CD4-positive, CD25-positive, alpha-beta regulatory T cell (primary cell): ENCODE data around the gene ARHGAP40. TPM values are rescaled to one million over a fixed set of nuclear protein-coding genes. Genes with fewer than 3 reads are reported as not detected.
A peak's percentile ranks its signal among the peaks of the same experiment; 100 is the strongest.

Source experiments
- ATAC-seq, 2 donors: fragments of 150-1000 bp; cut with Tn5 transposase; one replicate each; pipeline ENCODE4 v1.10.0; 2021; ENCODE audit warnings: low read depth in 2 of 2, moderate number of reproducible peaks in 2 of 2, moderate library complexity in 1 of 2
- DNase-seq, 3 donors: peaks; one replicate each; pipeline versions ENCODE4 v3.0.0 to v3.0.0-alpha.2; 2012 to 2022; ENCODE audit warnings: mixed read lengths in 1 of 3
- H3K27ac ChIP-seq: one replicate; pipeline ENCODE4 v1.7.0; 2013; ENCODE audit warnings: mild to moderate bottlenecking, low read length; ENCODE audit not compliant: insufficient read depth, poor library complexity, severe bottlenecking
- H3K27me3 ChIP-seq: one replicate; pipeline ENCODE4 v1.7.0; 2013; ENCODE audit warnings: low read length; ENCODE audit not compliant: control insufficient read depth, insufficient read depth
- H3K36me3 ChIP-seq: one replicate; pipeline ENCODE4 v1.7.0; 2013; ENCODE audit warnings: mild to moderate bottlenecking, low read length, moderate library complexity; ENCODE audit not compliant: control insufficient read depth, insufficient read depth
- H3K4me1 ChIP-seq: 2 replicates; pipeline ENCODE4 v1.7.0; 2013; ENCODE audit warnings: mild to moderate bottlenecking, low read length; ENCODE audit not compliant: insufficient read depth, control insufficient read depth, poor library complexity, severe bottlenecking
- H3K4me3 ChIP-seq: one replicate; pipeline ENCODE4 v1.7.0; 2013; ENCODE audit warnings: low read depth, mild to moderate bottlenecking, low read length, moderate library complexity
- H3K9me3 ChIP-seq, 2 experiments: 1 replicate in 1 of 2; 2 replicates in 1 of 2; pipeline ENCODE4 v1.7.0; 2013; ENCODE audit warnings: low read length in 2 of 2, mild to moderate bottlenecking in 1 of 2, moderate library complexity in 1 of 2; ENCODE audit not compliant: control insufficient read depth in 2 of 2
- H3K27ac Mint-ChIP-seq, 3 donors: one replicate each; pipeline ENCODE4 v1.8.0; 2020 to 2022; ENCODE audit warnings: mild to moderate bottlenecking in 3 of 3, mixed read lengths in 3 of 3, moderate library complexity in 2 of 3
- H3K27me3 Mint-ChIP-seq: one replicate; pipeline ENCODE4 v1.8.0; 2022; ENCODE audit warnings: mild to moderate bottlenecking, mixed read lengths
- H3K36me3 Mint-ChIP-seq: one replicate; pipeline ENCODE4 v1.8.0; 2020; ENCODE audit warnings: mixed read lengths
- H3K4me1 Mint-ChIP-seq, 4 donors: one replicate each; pipeline ENCODE4 v1.8.0; 2020 to 2022; ENCODE audit warnings: mixed read lengths in 4 of 4, mild to moderate bottlenecking in 1 of 4
- H3K4me3 Mint-ChIP-seq, 4 donors: one replicate each; pipeline ENCODE4 v1.8.0; 2020 to 2022; ENCODE audit warnings: mild to moderate bottlenecking in 4 of 4, mixed read lengths in 4 of 4, moderate library complexity in 3 of 4
- H3K9me3 Mint-ChIP-seq, 7 donors: one replicate each; pipeline ENCODE4 v1.8.0; 2020 to 2022; ENCODE audit warnings: mixed read lengths in 7 of 7, mild to moderate bottlenecking in 3 of 7, moderate library complexity in 2 of 7
- polyA plus RNA-seq, 4 donors: library from polyadenylated mRNA; unstranded; fragments of 300-500 nt; fragmentation: Illumina TruSeq; gene quantifications; one replicate each; pipeline ENCODE4 v1.2.3, GENCODE V29; 2021
- total RNA-seq: library from RNA; stranded (reverse); gene quantifications from one replicate; pipeline ENCODE4 v1.2.3, GENCODE V29; 2022

ARHGAP40 gene
- not detected for total RNA-seq
- not detected for polyA plus RNA-seq

DNA sequence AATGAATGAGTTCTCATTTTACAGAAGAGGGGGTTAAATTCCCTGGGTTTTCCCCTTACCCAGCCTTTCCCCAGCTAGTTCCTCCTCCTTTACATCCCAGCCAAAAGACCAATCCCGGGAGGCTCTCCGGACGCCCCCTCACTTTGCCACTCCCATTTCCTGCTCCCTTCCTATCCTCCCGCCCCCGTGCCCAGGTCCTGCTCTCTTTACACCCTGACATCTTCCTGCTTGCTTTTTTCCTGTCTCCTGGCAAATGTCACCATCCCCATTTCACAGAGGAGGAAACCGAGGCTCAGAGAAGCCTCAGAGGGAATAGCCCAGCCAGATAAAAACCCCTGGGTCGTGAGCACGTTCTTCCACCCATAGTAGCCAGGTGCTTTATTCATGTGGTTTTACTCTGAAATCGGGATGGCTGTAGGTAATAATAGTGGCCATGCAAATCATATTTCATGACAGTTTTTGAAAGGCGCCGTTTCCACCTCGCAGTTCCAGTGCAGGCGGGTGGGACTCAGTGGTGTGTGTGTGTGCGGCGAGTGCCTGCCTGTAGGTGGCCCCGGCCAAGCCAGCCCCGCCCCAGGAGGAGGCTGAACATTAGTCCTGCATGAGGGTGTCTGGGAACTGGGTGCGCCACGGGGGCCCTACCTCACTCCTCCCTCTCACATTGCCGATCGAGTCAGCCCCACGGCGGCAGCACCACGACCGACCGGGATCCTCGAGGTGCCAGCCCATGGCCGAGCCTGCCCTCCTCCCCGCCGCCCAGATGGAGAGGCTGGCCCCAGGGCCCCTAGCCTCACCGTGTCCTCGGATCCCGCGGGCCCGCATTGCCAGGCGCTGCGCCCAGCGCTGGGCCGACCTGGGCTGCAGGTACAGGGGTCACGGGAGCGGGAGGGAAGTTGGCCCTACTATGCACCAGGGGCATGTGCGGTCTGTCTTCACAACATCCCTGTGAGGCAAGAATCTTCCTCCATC lies at the start of gene ARHGAP40:
ARHGAP40 (plus strand) TSS at position 594 of the 969 bp plus-strand sequence.
- ATAC-seq = peak; percentile 37 to 42
- H3K27ac Mint-ChIP-seq = no peak within 1 kb of the TSS
- no peak for DNase-seq

DNA sequence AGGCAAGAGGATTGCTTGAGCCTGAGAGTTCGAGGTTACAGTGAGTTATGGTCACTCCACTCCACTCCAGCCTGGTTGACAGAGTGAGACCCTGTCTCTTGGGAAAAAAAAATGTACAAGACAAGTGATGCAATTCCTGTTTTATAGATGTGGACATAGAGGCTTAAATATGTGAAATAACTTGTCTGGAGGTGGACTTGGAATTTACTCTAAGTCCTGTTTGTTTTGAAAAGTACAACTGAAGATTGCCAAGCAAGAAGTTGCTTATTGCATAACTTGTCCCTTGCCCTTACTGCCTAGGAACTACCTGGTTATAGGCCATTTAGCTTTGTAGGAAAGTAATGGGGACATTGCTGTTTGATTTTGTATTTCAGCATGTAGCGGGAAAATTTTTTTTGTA lies 46.6 kb upstream of the ARHGAP40 start:
- ATAC-seq (no peak), DNase-seq (no peak)
- H3K4me1 Mint-ChIP-seq = peaks cover 0 to 4% (median 1%) of the 10 kb centered on the region in 4 donors
- no peaks in the 10 kb centered on the region for H3K27me3 Mint-ChIP-seq
- peaks cover 0 to 2% (median 0%) of the 10 kb centered on the region in 7 donors for H3K9me3 Mint-ChIP-seq
- Histone ChIP-seq H3K36me3 (peaks cover 93% of the 10 kb centered on the region), H3K4me3 (no peak overlapping the region), H3K9me3 (no peaks in the 10 kb centered on the region), H3K4me1 (no peaks in the 10 kb centered on the region), H3K27me3 (no peaks in the 10 kb centered on the region), H3K27ac (no peak overlapping the region)
- H3K36me3 Mint-ChIP-seq = peaks cover 44% of the 10 kb centered on the region
- H3K4me3 Mint-ChIP-seq = no peak overlapping the region
- H3K27ac Mint-ChIP-seq = no peak overlapping the region

More for the DNA sequence above, at the start of gene ARHGAP40:
- Mint-ChIP-seq H3K4me1 (peaks cover 0 to 5% (median under 1%) of the 10 kb centered on the region in 4 donors), H3K9me3 (peaks cover 0 to 5% (median 0%) of the 10 kb centered on the region in 7 donors), H3K36me3 (no peaks in the 10 kb centered on the region), H3K27me3 (peaks cover 73% of the 10 kb centered on the region), H3K4me3 (no peak within 1 kb of the TSS)
- no peak within 1 kb of the TSS for H3K27ac ChIP-seq
- H3K4me1 ChIP-seq = no peaks in the 10 kb centered on the region
- no peaks in the 10 kb centered on the region for H3K9me3 ChIP-seq
- H3K4me3 ChIP-seq = no peak within 1 kb of the TSS
- no peaks in the 10 kb centered on the region for H3K36me3 ChIP-seq
- peaks cover 28% of the 10 kb centered on the region for H3K27me3 ChIP-seq

DNA sequence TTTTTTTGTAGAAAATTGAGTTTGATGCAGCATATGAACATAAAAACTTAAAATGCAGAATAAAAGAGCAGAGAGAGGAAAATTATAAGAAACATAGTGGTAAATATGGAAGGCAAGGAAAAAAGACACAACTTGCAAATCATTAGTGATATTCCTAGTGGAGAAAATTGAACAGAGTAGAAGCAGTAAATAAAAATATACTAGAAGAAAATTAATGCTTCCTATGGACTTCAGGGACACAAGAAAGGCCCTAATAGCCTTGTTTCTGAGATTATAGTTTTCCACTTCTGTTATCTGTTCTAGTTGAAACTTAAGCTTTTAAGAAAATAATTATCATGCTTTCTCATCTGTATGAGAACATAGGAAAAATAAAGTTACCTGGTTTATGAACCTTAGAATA lies 46.2 kb upstream of the ARHGAP40 start:
- Mint-ChIP-seq H3K4me3 (no peak overlapping the region), H3K36me3 (peaks cover 47% of the 10 kb centered on the region), H3K9me3 (peaks cover 0 to 2% (median 0%) of the 10 kb centered on the region in 7 donors), H3K27ac (no peak overlapping the region), H3K4me1 (peaks cover 0 to 2% (median under 1%) of the 10 kb centered on the region in 4 donors), H3K27me3 (no peaks in the 10 kb centered on the region)
- Histone ChIP-seq H3K9me3 (no peaks in the 10 kb centered on the region), H3K4me1 (no peaks in the 10 kb centered on the region), H3K4me3 (no peak overlapping the region), H3K27me3 (no peaks in the 10 kb centered on the region), H3K36me3 (peaks cover 93% of the 10 kb centered on the region), H3K27ac (no peak overlapping the region)
- no peak for DNase-seq
- no peak for ATAC-seq

DNA sequence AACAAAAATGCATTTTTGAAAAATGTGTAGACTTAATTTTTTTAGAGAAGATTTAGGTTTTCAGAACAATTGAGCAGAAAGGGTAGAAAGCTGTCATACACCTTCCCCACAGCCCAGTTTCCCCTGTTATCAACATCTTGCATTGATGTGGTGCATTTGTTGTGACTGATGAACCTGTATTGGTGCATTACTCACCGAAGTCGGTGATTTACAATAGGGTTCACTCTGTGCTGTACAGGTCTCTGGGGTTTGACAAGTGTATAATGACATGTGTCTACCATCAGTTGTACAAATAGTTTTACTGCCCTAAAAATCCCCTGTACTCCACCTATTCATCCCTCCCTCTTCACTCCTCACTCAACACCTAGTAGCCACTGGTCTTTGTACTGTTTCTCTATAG lies 44.4 kb upstream of the ARHGAP40 start:
- H3K27me3 ChIP-seq = no peaks in the 10 kb centered on the region
- H3K4me3 Mint-ChIP-seq = no peak overlapping the region
- H3K27ac ChIP-seq = no peak overlapping the region
- no peak for DNase-seq
- no peak for ATAC-seq
- H3K9me3 Mint-ChIP-seq = peaks cover 0 to 2% (median 0%) of the 10 kb centered on the region in 7 donors
- H3K27ac Mint-ChIP-seq = peak overlapping the region in 2 of 3 donors; percentile 10 to 23
- H3K4me1 Mint-ChIP-seq = peaks cover 0 to 4% (median 1%) of the 10 kb centered on the region in 4 donors
- peaks cover 54% of the 10 kb centered on the region for H3K36me3 Mint-ChIP-seq
- peaks cover 83% of the 10 kb centered on the region for H3K36me3 ChIP-seq
- no peaks in the 10 kb centered on the region for H3K9me3 ChIP-seq
- H3K27me3 Mint-ChIP-seq = no peaks in the 10 kb centered on the region
- H3K4me1 ChIP-seq = no peaks in the 10 kb centered on the region
- H3K4me3 ChIP-seq = no peak overlapping the region

DNA sequence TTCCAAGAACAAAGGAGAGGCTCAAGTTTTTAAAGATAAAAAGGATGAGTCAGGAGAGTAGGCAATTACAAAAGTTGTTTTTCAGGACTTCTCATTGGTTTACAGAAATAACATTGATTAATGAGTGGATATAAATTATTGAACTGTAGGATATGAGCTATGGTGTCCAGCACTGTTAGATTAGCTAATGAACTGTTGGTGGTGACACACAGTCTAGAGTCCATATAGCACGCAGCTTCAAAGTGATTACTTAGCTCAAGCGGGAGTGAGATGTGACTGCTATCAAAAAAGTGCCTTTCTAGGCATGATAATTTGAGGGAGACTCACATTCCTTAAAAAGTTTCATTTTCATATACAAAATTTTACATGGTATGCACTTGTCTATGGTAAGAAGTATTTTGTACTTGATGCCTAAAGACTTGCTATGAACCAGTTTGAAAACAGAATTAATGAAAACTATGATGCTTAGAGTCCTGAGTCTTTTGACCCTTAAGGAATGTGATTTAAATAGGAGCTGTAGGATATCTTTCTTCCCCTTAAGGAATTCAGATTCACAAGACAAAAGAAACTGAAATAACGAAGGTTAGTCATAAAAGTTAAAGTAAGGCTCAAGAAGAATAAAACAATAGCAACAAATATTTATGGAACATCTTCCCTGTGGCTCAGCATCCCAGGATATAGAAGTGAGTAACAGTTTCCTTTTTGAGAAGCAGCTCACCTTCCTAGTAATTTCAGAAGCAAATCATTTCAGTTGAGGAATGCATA lies 42.8 kb upstream of the ARHGAP40 start:
- no peaks in the 10 kb centered on the region for H3K4me1 ChIP-seq
- H3K4me3 Mint-ChIP-seq = no peak overlapping the region
- H3K4me3 ChIP-seq = no peak overlapping the region
- peaks cover 0 to 2% (median 0%) of the 10 kb centered on the region in 7 donors for H3K9me3 Mint-ChIP-seq
- H3K27ac ChIP-seq = no peak overlapping the region
- peaks cover 62% of the 10 kb centered on the region for H3K36me3 Mint-ChIP-seq
- no peaks in the 10 kb centered on the region for H3K27me3 Mint-ChIP-seq
- no peaks in the 10 kb centered on the region for H3K9me3 ChIP-seq
- DNase-seq (no peak), ATAC-seq (no peak)
- peak overlapping the region in 1 of 3 donors; percentile 7 for H3K27ac Mint-ChIP-seq
- H3K27me3 ChIP-seq = no peaks in the 10 kb centered on the region
- H3K36me3 ChIP-seq = peaks cover 83% of the 10 kb centered on the region
- peaks cover 0 to 4% (median 1%) of the 10 kb centered on the region in 4 donors for H3K4me1 Mint-ChIP-seq

DNA sequence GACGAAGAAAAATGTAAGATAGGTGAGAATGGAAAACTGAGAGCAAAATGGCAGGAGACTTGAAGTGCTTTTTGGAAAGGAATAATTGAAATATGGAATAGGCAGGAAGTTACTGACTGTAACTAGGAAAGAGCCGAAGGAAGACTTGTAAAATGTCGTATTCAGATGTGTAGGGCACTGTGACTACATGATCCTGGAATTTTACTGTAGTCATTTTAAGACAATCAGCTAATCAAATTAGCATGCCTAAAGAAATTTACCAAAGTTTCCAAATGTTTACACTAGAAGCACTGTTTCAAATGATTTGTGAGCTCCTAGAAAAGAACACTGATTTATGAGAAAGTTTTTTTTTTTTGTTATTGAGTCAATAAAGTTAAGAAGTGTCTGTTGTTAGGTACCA lies 41.8 kb upstream of the ARHGAP40 start:
- Mint-ChIP-seq H3K4me1 (peaks cover 0 to 4% (median 3%) of the 10 kb centered on the region in 4 donors), H3K27me3 (no peaks in the 10 kb centered on the region), H3K4me3 (no peak overlapping the region), H3K9me3 (peaks cover 0 to 2% (median 0%) of the 10 kb centered on the region in 7 donors), H3K27ac (peak overlapping the region in 1 of 3 donors; percentile 22), H3K36me3 (peaks cover 58% of the 10 kb centered on the region)
- DNase-seq (no peak), ATAC-seq (no peak)
- H3K36me3 ChIP-seq = peaks cover 83% of the 10 kb centered on the region
- H3K27ac ChIP-seq = no peak overlapping the region
- no peaks in the 10 kb centered on the region for H3K4me1 ChIP-seq
- no peaks in the 10 kb centered on the region for H3K27me3 ChIP-seq
- H3K4me3 ChIP-seq = no peak overlapping the region
- H3K9me3 ChIP-seq = no peaks in the 10 kb centered on the region

DNA sequence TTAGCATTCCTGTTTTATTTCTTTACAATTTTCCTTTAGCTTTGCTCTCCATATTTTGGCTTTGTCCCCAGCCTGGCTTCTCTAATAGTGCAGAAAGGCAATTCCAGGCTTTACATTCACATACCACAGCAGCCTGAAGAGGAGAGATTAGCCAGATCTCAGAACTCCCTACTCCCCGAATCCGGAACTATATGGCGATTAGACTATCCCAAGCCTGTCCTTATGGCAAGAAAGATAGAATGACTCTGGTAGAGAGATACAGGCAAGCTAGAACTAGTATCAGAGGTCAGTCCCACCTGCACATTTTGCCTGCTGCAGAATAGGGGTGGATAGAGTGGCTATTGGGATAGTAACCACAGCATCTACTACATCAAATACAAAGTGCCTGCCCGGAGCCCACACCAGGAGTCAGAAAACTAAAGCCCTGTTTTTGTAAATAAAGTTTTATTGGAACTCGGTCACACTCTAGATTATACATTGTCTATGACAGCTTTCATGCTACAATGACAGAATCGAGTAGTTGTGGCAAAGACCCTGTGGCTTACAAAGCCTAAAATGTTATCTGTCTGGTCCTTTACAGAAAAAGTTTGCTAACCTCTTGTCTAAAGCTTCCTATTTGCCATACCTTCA lies 37.7 kb upstream of the ARHGAP40 start:
- no peak overlapping the region for H3K4me3 Mint-ChIP-seq
- peaks cover 0 to 2% (median 0%) of the 10 kb centered on the region in 7 donors for H3K9me3 Mint-ChIP-seq
- DNase-seq = no peak
- Histone ChIP-seq H3K27ac (no peak overlapping the region), H3K36me3 (peaks cover 85% of the 10 kb centered on the region), H3K4me1 (no peaks in the 10 kb centered on the region), H3K9me3 (no peaks in the 10 kb centered on the region), H3K4me3 (no peak overlapping the region), H3K27me3 (no peaks in the 10 kb centered on the region)
- peaks cover 0 to 4% (median 2%) of the 10 kb centered on the region in 4 donors for H3K4me1 Mint-ChIP-seq
- no peaks in the 10 kb centered on the region for H3K27me3 Mint-ChIP-seq
- H3K27ac Mint-ChIP-seq = no peak overlapping the region
- peaks cover 54% of the 10 kb centered on the region for H3K36me3 Mint-ChIP-seq
- ATAC-seq = no peak
